ENCODE measurements around the gene YWHAQ. TPM values are rescaled to one million over a fixed set of nuclear protein-coding genes. Genes with fewer than 3 reads are reported as not detected.

Gene YWHAQ
- total RNA-seq, 1 experiment from 2014 or later, result 189 TPM

DNA sequence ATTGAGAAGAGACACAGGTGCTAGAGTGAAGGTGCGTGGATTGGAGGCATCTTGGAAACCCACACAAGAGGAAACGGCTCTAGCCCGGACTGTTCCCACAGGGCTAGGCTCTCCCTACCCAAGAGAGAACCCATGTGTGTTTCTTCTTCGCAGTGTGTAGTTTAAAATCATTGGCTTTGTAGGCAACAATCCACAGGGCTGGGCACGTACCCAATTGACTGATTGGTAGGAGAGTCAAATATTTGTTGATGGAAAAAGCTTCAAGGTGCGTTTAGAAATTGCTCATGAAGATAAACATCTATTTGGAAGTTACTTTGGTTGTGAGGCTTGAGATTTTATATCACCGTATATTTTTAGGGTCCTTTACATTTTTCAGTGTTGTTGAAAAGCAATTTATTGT lies 13.2 kb upstream of the YWHAQ start:
- DNase-seq, result no peak
- no peaks in the 10 kb centered on the region for H3K9me3 ChIP-seq (ENCODE audit: low read length)
- no peak overlapping the region for H3K27ac ChIP-seq (ENCODE audit: low read length)
- H3K4me2 ChIP-seq (ENCODE audit: low read depth, low read length, poor library complexity, severe bottlenecking), result no peak overlapping the region
- H3K4me1 ChIP-seq (ENCODE audit: low read length), result peaks cover 34% of the 10 kb centered on the region
- H3K9ac ChIP-seq (ENCODE audit: low read length), result no peak overlapping the region
- H2AFZ ChIP-seq (ENCODE audit: low read length), result no peak overlapping the region
- 0 out of 2 replicates have a peak, but pooled peaks cover 4% of the 10 kb centered on the region for H4K20me1 ChIP-seq (ENCODE audit: insufficient read depth, low read depth, low read length)
- H3K79me2 ChIP-seq (ENCODE audit: low read length), result no peaks in the 10 kb centered on the region
- H3K36me3 ChIP-seq (ENCODE audit: insufficient read depth, low read length), result no peaks in the 10 kb centered on the region
- no peak overlapping the region for H3K4me3 ChIP-seq (ENCODE audit: low read length)
- no peaks in the 10 kb centered on the region for H3K9me2 ChIP-seq (replicated peaks; ENCODE audit: insufficient read depth, low read length)
- H3K27me3 ChIP-seq (ENCODE audit: low read length), result no peaks in the 10 kb centered on the region

DNA sequence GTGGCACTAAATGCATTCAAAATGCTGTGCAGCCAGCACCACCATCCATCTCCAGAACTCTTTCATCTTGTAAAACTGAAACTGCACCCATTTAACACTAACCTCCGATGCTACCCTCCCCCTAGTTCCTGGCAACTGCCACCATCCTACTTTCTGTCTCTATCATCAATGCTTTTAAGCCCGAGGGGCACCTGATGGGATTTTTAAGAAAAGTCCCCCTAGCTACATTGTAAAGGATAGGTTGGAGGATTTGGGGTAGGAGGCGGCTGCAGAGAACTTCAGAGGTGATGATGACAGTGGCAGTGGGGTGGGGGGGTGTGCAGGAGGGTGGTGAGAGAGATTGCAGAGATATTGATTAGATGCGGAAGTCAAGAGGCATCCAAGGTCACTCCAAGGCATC lies 10.8 kb upstream of the YWHAQ start:
- DNase-seq, result no peak
- peaks cover 32% of the 10 kb centered on the region for H3K4me1 ChIP-seq (ENCODE audit: low read length)
- no peak overlapping the region for H3K27ac ChIP-seq (ENCODE audit: low read length)
- no peaks in the 10 kb centered on the region for H3K9me2 ChIP-seq (replicated peaks; ENCODE audit: insufficient read depth, low read length)
- H3K4me3 ChIP-seq (ENCODE audit: low read length), result no peak overlapping the region
- no peaks in the 10 kb centered on the region for H3K79me2 ChIP-seq (ENCODE audit: low read length)
- H3K9me3 ChIP-seq (ENCODE audit: low read length), result no peaks in the 10 kb centered on the region
- no peak overlapping the region for H3K4me2 ChIP-seq (ENCODE audit: low read depth, low read length, poor library complexity, severe bottlenecking)
- H2AFZ ChIP-seq (ENCODE audit: low read length), result no peak overlapping the region
- no peaks in the 10 kb centered on the region for H3K27me3 ChIP-seq (ENCODE audit: low read length)
- no peak overlapping the region for H3K9ac ChIP-seq (ENCODE audit: low read length)
- H4K20me1 ChIP-seq (ENCODE audit: insufficient read depth, low read depth, low read length), result 0 out of 2 replicates have a peak, but pooled peaks cover 4% of the 10 kb centered on the region
- H3K36me3 ChIP-seq (ENCODE audit: insufficient read depth, low read length), result no peaks in the 10 kb centered on the region

- Histone ChIP-seq H3K27ac (ENCODE audit: low read length) (no peak overlapping the region), H3K4me3 (ENCODE audit: low read length) (no peak overlapping the region), H3K79me2 (ENCODE audit: low read length) (no peaks in the 10 kb centered on the region), H3K27me3 (ENCODE audit: low read length) (no peaks in the 10 kb centered on the region), H3K36me3 (ENCODE audit: insufficient read depth, low read length) (no peaks in the 10 kb centered on the region), H4K20me1 (ENCODE audit: insufficient read depth, low read depth, low read length) (0 out of 2 replicates have a peak, but pooled peaks cover 4% of the 10 kb centered on the region), H3K4me2 (ENCODE audit: low read depth, low read length, poor library complexity, severe bottlenecking) (no peak overlapping the region), H3K4me1 (ENCODE audit: low read length) (peaks cover 32% of the 10 kb centered on the region), H3K9ac (ENCODE audit: low read length) (no peak overlapping the region), H3K9me2 (replicated peaks; ENCODE audit: insufficient read depth, low read length) (no peaks in the 10 kb centered on the region), H3K9me3 (ENCODE audit: low read length) (no peaks in the 10 kb centered on the region), H2AFZ (ENCODE audit: low read length) (no peak overlapping the region)
- no peak for DNase-seq
Measured at GRCh38 chr2:9640403-9641104, 9.8 kb upstream of the YWHAQ start.

DNA sequence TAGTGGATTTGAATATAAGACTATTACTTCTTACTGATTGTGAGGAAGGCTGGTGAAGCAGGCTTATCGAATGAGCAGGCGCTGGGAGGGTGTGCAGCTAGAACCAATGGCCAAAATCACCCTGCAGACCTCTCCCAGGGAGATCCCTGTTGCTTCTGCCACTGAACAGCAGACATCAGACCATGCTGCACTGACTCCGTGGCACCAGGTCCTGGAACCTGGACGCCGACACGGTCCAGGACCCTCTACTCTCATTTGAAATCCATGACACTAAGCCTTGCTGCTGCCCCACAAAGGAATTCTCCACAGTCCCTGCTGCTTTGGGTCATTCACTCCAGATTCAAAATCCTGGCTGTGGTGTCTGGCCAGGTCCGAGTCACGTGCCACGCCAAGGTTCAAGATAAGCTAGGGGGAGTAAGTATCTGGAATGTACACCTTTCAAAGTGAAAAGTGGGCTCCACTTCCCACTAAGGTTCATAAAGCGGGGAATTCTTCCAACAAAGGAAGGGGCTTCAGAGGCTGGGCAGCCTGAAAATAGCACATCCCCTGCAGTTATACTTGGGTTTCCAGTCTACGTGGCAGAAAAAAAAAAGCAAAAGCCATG lies 9.0 kb upstream of the YWHAQ start:
- no peaks in the 10 kb centered on the region for H3K79me2 ChIP-seq (ENCODE audit: low read length)
- no peaks in the 10 kb centered on the region for H3K36me3 ChIP-seq (ENCODE audit: insufficient read depth, low read length)
- H3K9me3 ChIP-seq (ENCODE audit: low read length), result no peaks in the 10 kb centered on the region
- H3K9ac ChIP-seq (ENCODE audit: low read length), result no peak overlapping the region
- H3K27me3 ChIP-seq (ENCODE audit: low read length), result no peaks in the 10 kb centered on the region
- H4K20me1 ChIP-seq (ENCODE audit: insufficient read depth, low read depth, low read length), result 0 out of 2 replicates have a peak, but pooled peaks cover 2% of the 10 kb centered on the region
- H3K4me1 ChIP-seq (ENCODE audit: low read length), result peaks cover 32% of the 10 kb centered on the region
- no peak for DNase-seq
- no peak overlapping the region for H3K27ac ChIP-seq (ENCODE audit: low read length)
- no peaks in the 10 kb centered on the region for H3K9me2 ChIP-seq (replicated peaks; ENCODE audit: insufficient read depth, low read length)
- no peak overlapping the region for H3K4me3 ChIP-seq (ENCODE audit: low read length)
- no peak overlapping the region for H2AFZ ChIP-seq (ENCODE audit: low read length)
- no peak overlapping the region for H3K4me2 ChIP-seq (ENCODE audit: low read depth, low read length, poor library complexity, severe bottlenecking)

DNA sequence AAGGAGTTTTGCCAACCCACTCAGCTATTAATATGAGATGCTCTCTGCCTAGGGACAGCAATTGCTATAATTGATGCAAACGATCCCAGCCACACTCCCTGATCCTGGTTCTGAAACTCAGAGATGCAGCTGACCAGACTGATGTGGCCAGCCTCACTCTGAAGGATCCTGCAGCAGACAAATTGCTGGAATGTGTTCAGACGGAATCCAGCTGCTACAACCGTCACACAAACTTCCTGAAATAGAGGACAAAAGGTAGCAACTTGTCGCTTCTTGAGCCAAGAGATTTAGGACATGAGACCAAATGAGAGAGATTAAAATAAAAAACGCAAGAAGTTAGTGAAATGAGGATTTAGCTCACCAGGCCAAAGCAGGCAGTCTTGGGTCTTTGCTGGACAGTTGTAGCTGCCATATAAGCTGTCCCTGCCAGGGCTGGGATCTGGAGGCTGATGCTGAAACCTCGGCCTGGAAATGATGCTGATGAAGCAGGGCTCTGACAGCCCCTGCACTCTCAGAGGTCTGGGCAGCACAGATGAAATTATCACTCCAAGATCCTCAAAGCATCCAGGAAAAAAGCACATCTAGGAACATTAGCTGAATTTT lies 8.3 kb upstream of the YWHAQ start:
- Histone ChIP-seq H3K27ac (ENCODE audit: low read length) (no peak overlapping the region), H3K9ac (ENCODE audit: low read length) (no peak overlapping the region), H3K4me2 (ENCODE audit: low read depth, low read length, poor library complexity, severe bottlenecking) (no peak overlapping the region), H2AFZ (ENCODE audit: low read length) (no peak overlapping the region), H3K79me2 (ENCODE audit: low read length) (no peaks in the 10 kb centered on the region), H4K20me1 (ENCODE audit: insufficient read depth, low read depth, low read length) (no peaks in the 10 kb centered on the region), H3K36me3 (ENCODE audit: insufficient read depth, low read length) (no peaks in the 10 kb centered on the region), H3K9me2 (replicated peaks; ENCODE audit: insufficient read depth, low read length) (no peaks in the 10 kb centered on the region), H3K27me3 (ENCODE audit: low read length) (no peaks in the 10 kb centered on the region), H3K4me3 (ENCODE audit: low read length) (no peak overlapping the region), H3K4me1 (ENCODE audit: low read length) (peaks cover 32% of the 10 kb centered on the region), H3K9me3 (ENCODE audit: low read length) (no peaks in the 10 kb centered on the region)
- no peak for DNase-seq

DNA sequence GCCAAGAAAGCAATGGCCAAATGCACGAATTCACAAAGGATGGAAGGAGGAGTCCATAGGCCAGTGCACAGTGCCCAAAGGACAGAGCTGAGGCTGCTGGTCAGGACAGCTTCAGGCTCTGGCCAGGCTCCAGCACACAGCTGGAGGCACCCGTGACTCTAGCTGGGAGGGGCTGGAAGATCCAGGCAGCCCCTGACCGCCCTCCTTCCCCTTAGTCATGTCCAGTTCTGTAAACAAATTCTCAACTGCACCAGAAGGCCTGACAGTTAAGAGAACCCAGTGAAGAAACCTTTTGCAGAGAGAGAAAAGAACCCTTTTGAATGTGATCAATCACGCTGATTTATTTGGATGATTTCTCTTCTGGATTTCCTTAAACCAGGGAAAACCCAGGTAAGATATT lies 7.7 kb upstream of the YWHAQ start:
- Histone ChIP-seq H4K20me1 (ENCODE audit: insufficient read depth, low read depth, low read length) (no peaks in the 10 kb centered on the region), H3K9ac (ENCODE audit: low read length) (no peak overlapping the region), H3K4me2 (ENCODE audit: low read depth, low read length, poor library complexity, severe bottlenecking) (no peak overlapping the region)

DNA sequence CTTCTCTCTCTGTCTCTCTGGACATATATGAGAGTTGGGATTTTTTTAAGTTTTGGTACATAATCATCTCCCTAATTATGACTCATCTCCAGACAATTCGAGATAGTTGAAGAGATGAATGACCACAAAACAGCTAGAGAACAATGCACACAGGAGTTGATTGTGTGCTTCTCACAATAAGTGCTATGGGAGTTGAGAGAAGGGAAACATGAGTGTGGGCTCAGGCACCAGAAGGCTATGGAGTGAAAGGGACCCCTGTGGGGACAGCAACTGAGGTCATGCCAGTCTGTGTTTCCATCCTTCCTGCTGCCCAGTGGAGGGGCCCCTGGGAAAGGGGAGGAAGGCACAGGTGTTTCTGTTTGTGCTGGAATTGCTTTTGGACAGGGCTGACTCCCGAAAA lies 6.5 kb upstream of the YWHAQ start:
- Histone ChIP-seq H3K4me1 (ENCODE audit: low read length) (peaks cover 17% of the 10 kb centered on the region), H3K27ac (ENCODE audit: low read length) (no peak overlapping the region), H3K9ac (ENCODE audit: low read length) (no peak overlapping the region), H2AFZ (ENCODE audit: low read length) (no peak overlapping the region), H3K9me3 (ENCODE audit: low read length) (no peaks in the 10 kb centered on the region), H3K27me3 (ENCODE audit: low read length) (no peaks in the 10 kb centered on the region), H3K36me3 (ENCODE audit: insufficient read depth, low read length) (no peaks in the 10 kb centered on the region), H3K4me3 (ENCODE audit: low read length) (no peak overlapping the region), H3K9me2 (replicated peaks; ENCODE audit: insufficient read depth, low read length) (no peaks in the 10 kb centered on the region), H3K79me2 (ENCODE audit: low read length) (no peaks in the 10 kb centered on the region), H3K4me2 (ENCODE audit: low read depth, low read length, poor library complexity, severe bottlenecking) (no peak overlapping the region), H4K20me1 (ENCODE audit: insufficient read depth, low read depth, low read length) (no peaks in the 10 kb centered on the region)
- no peak for DNase-seq

More for the DNA sequence above, 7.7 kb upstream of the YWHAQ start:
- H3K27me3 ChIP-seq (ENCODE audit: low read length), result no peaks in the 10 kb centered on the region
- no peak overlapping the region for H3K4me3 ChIP-seq (ENCODE audit: low read length)
- no peak overlapping the region for H3K27ac ChIP-seq (ENCODE audit: low read length)
- H3K9me2 ChIP-seq (replicated peaks; ENCODE audit: insufficient read depth, low read length), result no peaks in the 10 kb centered on the region
- no peaks in the 10 kb centered on the region for H3K79me2 ChIP-seq (ENCODE audit: low read length)
- no peak overlapping the region for H2AFZ ChIP-seq (ENCODE audit: low read length)
- H3K9me3 ChIP-seq (ENCODE audit: low read length), result no peaks in the 10 kb centered on the region
- H3K4me1 ChIP-seq (ENCODE audit: low read length), result peaks cover 29% of the 10 kb centered on the region
- H3K36me3 ChIP-seq (ENCODE audit: insufficient read depth, low read length), result no peaks in the 10 kb centered on the region
- DNase-seq, result no peak

- H3K79me2 ChIP-seq (ENCODE audit: low read length), result peaks cover 12% of the 10 kb centered on the region
- H3K27ac ChIP-seq (ENCODE audit: low read length), result no peak overlapping the region
- no peak overlapping the region for H3K4me3 ChIP-seq (ENCODE audit: low read length)
- H3K27me3 ChIP-seq (ENCODE audit: low read length), result no peaks in the 10 kb centered on the region
- no peak overlapping the region for H3K9ac ChIP-seq (ENCODE audit: low read length)
- no peak overlapping the region for H2AFZ ChIP-seq (ENCODE audit: low read length)
- DNase-seq, result no peak
- peaks cover 14% of the 10 kb centered on the region for H3K4me1 ChIP-seq (ENCODE audit: low read length)
- no peaks in the 10 kb centered on the region for H3K9me3 ChIP-seq (ENCODE audit: low read length)
- no peak overlapping the region for H3K4me2 ChIP-seq (ENCODE audit: low read depth, low read length, poor library complexity, severe bottlenecking)
- H3K36me3 ChIP-seq (ENCODE audit: insufficient read depth, low read length), result peaks cover 2% of the 10 kb centered on the region; the same call in 1 of the 2 replicates
- H4K20me1 ChIP-seq (ENCODE audit: insufficient read depth, low read depth, low read length), result peaks cover 9% of the 10 kb centered on the region; the same call in 1 of the 2 replicates
- H3K9me2 ChIP-seq (replicated peaks; ENCODE audit: insufficient read depth, low read length), result no peaks in the 10 kb centered on the region
Measured at GRCh38 chr2:9634133-9634532, 3.3 kb upstream of the YWHAQ start.

All from Karpas-422 (cell line).